T-helper 2 cell (primary cell): ENCODE data around the gene MYF5.

Experiments
- DNase-seq, 5 experiments: peaks; one replicate each; pipeline versions ENCODE4 v3.0.0 to v3.0.0-alpha.2; 2012 to 2022

Gene MYF5

GRCh38 chr12:80708259-80708974, 8.3 kb upstream of the MYF5 start:
- DNase-seq = peak in 1 of 5 experiments; percentile 8

DNA sequence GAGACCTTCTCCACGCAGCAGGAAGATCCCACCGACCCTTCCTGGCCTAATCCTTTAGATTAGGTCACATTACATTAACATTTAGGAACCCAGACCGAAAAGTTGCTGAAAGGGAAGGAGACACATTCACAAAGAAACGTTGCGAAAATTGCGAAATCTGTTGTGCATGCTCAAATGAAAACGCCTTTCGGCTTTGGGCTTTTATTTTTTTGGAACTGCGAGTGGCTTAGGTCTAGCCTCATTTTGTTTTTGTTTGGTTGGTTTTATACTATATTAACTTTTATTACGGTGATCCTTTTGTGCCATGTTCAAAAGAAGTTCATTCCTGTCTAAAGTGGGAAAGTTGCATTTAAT, 7.8 kb upstream of the MYF5 start:
- no peak for DNase-seq

DNA sequence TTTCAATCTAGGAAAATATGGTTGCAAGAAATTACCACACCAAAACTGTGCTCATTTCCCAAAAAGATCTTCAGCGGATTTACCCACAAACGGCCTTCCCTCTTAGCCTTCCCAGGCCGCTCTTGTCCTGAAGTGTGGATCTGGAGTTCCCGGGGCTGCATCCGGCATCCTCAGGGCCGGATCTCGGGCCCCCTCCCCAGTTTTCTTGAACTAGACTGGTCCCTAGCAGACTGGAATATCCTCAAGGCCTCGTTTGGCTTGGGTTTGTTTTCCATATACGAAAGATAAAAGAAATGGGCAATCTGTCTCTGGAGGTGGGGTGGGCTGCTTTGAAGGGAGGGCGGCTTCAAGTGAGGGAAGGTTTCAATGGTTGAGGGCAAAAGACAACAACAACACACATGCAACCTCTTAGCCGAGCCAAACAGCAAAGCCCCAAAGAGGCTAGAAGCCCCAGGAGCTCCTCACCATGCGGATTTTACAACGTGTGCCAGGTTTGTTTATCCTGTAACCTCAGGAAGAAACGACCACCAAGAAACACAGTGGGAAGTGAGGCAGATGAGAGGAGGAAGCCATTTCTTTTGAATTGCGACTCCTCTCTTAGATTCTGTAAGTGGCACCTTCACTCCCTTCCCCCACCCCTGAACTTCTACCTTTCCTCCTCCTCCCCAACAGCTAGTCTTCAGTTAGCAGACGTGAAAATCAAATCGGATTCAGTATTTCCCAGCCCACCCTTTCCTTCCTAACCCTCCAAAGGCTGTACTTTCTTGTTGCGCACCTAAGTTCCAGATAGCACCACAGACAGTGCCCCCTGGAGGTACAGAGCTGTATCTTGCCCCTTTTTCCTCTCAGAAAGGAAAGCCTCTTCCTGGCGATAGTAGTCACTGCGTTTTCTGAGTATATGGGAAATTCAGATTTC, 6.6 kb upstream of the MYF5 start:
- DNase-seq = peak in 1 of 5 experiments; percentile 16

DNA sequence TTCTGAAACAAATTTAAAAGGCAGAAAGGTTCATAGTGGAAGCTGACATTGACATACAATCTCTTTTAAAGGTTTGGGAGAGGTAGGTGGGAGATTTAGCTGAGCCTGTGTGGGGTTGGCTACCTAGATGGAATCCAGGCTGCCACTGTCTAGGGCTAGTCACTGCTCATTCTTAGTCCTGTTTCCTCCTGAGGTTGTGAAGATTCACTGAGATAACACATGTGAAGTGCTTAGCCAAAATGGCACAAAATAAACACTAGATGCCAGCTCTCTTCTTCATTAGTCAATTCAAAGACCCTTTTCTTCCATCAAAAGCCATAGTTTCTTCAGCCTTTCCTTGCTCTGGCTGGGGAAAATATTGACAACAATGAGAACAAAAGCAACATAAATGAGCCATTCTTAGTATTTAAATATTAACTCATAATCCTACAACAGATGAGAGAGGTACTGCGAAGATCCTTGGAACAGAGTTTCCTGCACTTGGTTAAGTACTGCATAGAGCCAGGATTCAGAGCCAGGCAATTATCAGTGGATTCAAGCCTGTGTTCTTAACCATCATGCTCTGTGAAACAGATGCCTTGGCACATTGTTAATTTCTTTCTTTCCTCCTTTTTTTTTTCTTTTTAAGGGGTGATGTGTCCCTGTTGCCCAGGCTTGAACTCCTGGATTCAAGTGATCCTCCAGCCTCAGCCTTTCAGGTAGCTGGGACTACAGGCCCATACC, 5.8 kb upstream of the MYF5 start:
- no peak for DNase-seq

DNA sequence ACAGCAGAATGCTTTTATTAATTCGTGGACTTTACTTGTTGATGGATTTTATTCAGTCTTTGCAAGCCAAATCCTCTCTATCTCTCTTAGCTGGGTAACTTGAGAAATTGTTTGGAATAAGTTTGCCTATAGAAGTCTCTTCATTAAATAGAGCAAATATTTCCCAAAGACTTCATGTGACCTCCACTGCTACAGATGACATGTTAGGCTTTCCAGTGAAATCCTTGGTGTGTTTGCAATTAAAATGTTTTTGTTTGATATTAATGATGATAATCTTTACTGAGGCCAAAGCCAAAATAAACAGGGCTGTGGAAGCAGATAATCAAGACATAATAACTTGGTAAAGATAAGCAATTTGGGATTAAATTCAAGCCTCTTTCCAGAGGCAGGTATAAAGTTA, 4.8 kb upstream of the MYF5 start:
- no peak for DNase-seq

- no peak for DNase-seq
Measured at GRCh38 chr12:80712866-80713265, 3.8 kb upstream of the MYF5 start.

DNA sequence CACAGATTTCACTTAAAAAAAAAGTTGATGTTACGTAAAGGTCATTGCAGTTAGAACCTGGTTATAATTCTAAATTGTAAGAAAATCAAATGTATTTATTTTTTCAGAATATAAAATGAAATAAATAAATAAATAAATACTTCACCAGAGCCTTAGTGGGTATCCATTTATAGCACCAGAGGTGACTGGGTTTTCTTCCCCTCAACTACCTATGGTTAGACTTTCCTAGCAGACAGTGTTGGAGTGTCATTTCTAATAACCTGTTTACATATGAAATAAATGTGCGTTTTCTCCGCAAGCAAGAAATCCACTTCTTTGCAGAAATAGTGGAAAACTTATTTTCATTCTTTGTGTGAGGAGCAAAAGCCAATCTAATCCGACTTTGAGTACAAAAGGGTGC, 3.3 kb upstream of the MYF5 start:
- no peak for DNase-seq

DNA sequence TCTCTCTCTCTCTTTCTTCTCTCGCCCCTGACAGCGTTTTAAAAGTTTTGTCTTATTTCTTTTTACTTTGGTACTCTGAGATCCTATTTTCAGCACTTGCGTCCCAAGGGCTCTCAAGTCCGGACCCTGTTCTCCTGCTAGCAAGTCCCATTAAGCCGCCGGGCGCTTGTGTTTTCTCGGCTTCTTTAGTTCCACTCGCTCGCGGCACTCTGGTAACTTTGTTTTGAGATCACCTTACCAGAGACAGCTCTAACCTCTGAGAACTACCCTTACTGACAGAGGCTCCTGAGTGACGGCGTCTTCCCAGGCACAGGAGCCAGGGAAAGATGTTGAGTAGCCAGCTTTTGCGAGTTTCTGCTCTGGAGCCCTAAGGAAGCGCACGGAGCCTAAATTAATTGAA, 2.7 kb upstream of the MYF5 start:
- DNase-seq = no peak

DNA sequence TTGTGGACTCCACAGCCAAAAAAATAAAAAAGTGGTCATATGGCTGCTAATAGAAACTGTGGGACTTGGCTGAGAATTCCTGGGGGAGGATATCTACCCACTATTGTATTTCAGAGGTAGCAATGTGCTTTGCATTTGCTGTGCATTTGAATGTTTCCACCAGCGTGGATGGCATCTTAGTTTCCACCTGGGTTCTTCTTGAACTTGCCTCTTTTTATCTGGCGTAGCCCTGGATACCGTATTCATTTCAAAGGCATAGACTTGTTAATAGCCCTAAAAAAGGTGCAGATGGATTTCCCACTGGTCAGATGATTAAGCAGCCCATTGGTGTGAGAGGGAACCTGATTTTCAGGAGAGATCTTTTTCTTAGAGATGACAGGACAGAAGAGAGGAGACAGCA, 1.9 kb upstream of the MYF5 start:
- no peak for DNase-seq

DNA sequence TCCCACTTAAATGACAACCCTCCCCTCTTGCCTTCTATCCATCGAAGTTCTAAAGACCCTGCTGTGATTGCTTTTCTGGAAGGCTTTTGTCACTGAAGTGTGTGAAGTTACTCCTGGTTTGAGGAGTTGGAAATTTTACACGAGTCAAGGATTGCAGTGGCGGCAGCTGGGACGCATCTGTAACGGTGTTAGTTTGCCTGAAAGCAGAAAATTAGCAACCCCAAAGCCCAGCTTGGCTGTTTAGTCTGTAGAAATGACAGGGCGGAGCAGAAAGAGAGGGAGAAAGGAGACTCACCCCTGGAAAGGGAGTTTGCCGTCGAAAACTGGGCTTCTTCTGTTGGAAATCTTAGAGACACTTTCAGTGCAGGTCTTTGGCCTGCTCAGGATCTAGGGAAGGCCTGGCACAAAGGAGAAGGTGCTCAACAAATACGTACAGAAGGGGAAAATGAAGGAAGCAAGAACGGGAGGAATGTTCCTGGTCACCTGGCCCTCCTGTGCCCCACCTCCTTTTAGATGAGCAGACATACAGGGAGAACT, 931 bp upstream of the MYF5 start:
- DNase-seq = no peak

- DNase-seq = no peak
Measured at GRCh38 chr12:80717856-80718255, 1.1 kb downstream of the MYF5 start.

GRCh38 chr12:80720516-80720915, 3.8 kb downstream of the MYF5 start:
- no peak for DNase-seq

- no peak for DNase-seq
Measured at GRCh38 chr12:80721326-80721725, 4.6 kb downstream of the MYF5 start.

DNA sequence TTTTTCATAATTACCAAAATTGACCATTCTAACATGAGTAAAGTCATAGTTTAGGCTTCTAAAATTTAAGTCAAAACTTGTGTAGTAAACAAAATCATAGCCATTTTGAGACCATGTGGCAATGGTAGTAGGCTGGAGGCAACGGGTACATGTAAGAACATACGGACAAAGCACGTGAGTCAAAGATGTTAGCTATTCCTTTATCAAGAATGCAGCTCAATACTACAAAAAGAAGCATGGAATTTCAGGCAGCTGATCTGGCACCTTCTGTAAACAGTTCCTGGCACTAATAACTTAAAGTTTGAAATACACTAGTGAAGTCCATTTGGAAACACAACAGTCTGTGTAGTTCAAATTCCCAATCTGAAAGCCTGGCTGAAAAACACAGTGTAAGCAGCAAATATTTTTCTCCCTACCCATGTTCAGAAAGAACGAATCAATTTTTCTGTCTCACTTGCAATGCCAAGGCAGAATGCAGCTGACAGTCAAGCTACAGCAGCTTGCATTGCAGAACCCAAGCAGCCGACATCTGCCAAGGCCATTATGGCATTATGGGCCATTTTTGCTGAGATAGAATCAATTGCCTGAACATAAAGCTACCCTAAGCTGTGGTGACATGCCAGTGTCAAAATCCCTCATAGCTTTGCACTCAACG, 29.3 kb downstream of the MYF5 start:
- DNase-seq = no peak

DNA sequence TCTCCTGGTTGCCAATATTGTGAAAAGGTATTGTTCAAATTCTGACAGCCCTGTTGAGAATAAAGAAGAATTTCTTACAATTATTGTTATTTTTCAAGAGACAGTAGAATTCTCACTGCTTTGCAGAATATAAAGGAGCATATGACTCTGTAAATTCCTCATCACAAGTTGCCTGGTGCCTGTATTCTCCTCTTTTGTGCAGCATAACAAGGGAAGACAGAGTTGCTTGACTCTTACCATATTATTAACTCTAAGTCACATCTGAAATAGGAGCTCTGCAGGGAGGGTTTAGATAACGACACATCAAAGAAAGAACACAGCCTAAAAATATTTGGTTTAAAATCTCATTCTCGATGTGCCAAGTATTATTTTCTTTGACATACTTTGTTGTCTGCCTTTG, 31.1 kb downstream of the MYF5 start:
- no peak for DNase-seq

- DNase-seq = no peak
Measured at GRCh38 chr12:80749456-80749855, 32.7 kb downstream of the MYF5 start.

GRCh38 chr12:80752464-80752863, 35.8 kb downstream of the MYF5 start:
- DNase-seq = no peak

DNA sequence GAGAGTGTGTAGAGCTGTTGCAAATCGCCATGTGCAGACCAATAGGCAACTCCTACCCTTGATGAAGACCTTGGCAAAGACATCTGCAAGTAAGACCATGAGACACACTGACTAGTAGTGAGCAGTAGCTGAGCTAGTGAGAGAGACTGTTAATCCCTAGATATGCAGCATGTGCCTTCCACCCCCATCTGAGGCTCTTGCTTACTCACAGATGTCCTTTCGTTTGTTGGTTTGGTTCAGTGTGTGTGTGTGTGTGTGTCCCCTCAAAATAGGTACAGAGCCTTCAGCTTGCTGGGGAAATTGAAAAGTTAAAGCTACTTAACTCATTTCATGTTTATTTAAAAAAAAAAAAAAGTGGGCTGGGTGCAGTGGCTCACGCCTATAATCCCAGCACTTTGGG, 37.6 kb downstream of the MYF5 start:
- no peak for DNase-seq

GRCh38 chr12:80756875-80757274, 40.2 kb downstream of the MYF5 start:
- DNase-seq = no peak

- no peak for DNase-seq
Measured at GRCh38 chr12:80761838-80762237, 45.1 kb downstream of the MYF5 start.

- DNase-seq = peak in 1 of 5 experiments; percentile 47
Measured at GRCh38 chr12:80763874-80764273, 47.2 kb downstream of the MYF5 start.

DNA sequence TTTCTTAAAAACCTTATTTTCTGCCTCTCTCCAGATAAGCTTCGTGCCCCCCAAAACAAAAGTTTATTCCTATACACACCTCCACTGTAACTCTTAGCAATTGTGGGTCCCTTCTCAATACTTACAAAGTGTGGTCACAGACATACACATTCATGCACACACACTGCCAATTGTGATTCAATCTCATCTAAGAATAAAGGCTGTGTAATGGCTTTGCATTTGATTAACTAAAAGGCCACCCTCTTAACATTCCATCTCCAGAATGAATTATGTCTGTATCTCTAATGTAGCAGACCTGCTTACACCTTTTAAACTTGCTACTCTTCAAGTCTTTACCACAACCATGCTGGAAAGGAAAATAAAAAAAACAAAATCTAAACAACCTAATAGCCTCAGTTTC, 49.5 kb downstream of the MYF5 start:
- DNase-seq = no peak

GRCh38 chr12:80766897-80767296, 50.2 kb downstream of the MYF5 start:
- DNase-seq = no peak
